ENCODE data around the gene NPAS1.

Gene NPAS1

DNA sequence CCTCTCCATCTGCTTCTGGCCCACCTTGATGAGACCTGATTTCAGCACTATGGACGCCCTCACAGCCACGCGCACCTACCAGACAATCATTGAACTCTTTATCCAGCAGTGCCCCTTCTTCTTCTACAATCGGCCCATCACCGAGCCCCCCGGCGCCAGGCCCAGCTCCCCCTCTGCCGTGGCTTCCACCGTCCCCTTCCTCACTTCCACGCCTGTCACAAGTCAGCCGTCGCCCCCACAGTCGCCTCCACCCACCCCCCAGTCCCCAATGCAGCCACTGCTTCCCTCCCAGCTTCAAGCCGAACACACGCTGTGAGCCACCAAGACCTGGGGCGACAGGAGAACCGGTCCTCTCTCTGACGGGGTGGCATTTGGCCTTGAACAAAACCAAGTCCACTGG is 19.3 kb upstream of the NPAS1 start:
- Histone ChIP-seq H3K9me2 (replicated peaks; ENCODE audit: control insufficient read depth, low read length) (no peaks in the 10 kb centered on the region), H3K36me3 (ENCODE audit: control insufficient read depth, low read length) (peaks cover 12% of the 10 kb centered on the region), H3K27me3 (ENCODE audit: control insufficient read depth, low read length) (no peaks in the 10 kb centered on the region), H3K4me3 (ENCODE audit: low read length) (no peak overlapping the region), H3K27ac (ENCODE audit: low read depth, low read length) (no peak overlapping the region), H3K4me1 (ENCODE audit: control insufficient read depth, low read length) (no peaks in the 10 kb centered on the region), H3K79me2 (ENCODE audit: control insufficient read depth, low read length) (no peaks in the 10 kb centered on the region), H3K4me2 (ENCODE audit: low read length) (no peak overlapping the region), H3K9me3 (ENCODE audit: control insufficient read depth, insufficient read depth, low read length) (no peaks in the 10 kb centered on the region), H3F3A (ENCODE audit: control insufficient read depth, insufficient read depth) (peaks cover 7% of the 10 kb centered on the region; the same call in 1 of the 2 replicates), H4K20me1 (ENCODE audit: control insufficient read depth, insufficient read depth, low read depth, low read length) (no peaks in the 10 kb centered on the region)
- no peak for TF ChIP-seq EZH2phosphoT487 (IDR thresholded peaks at IDR 0.05; ENCODE audit: borderline replicate concordance, low read length)

- TF ChIP-seq CTCF (IDR thresholded peaks at IDR 0.05; ENCODE audit: low read depth, low read length, poor library complexity, severe bottlenecking) (no peak), EZH2phosphoT487 (IDR thresholded peaks at IDR 0.05; ENCODE audit: borderline replicate concordance, low read length) (no peak)
- Histone ChIP-seq H3K4me3 (ENCODE audit: low read length) (no peak overlapping the region), H3K9me3 (ENCODE audit: control insufficient read depth, insufficient read depth, low read length) (no peaks in the 10 kb centered on the region), H3K4me2 (ENCODE audit: low read length) (no peak overlapping the region), H3F3A (ENCODE audit: control insufficient read depth, insufficient read depth) (peaks cover 7% of the 10 kb centered on the region; the same call in 1 of the 2 replicates), H3K9me2 (replicated peaks; ENCODE audit: control insufficient read depth, low read length) (no peaks in the 10 kb centered on the region), H3K79me2 (ENCODE audit: control insufficient read depth, low read length) (no peaks in the 10 kb centered on the region), H3K27me3 (ENCODE audit: control insufficient read depth, low read length) (no peaks in the 10 kb centered on the region), H4K20me1 (ENCODE audit: control insufficient read depth, insufficient read depth, low read depth, low read length) (no peaks in the 10 kb centered on the region), H3K27ac (ENCODE audit: low read depth, low read length) (no peak overlapping the region), H3K36me3 (ENCODE audit: control insufficient read depth, low read length) (peaks cover 12% of the 10 kb centered on the region), H3K4me1 (ENCODE audit: control insufficient read depth, low read length) (no peaks in the 10 kb centered on the region)
Measured at GRCh38 chr19:47001584-47001983, 18.1 kb upstream of the NPAS1 start.

- Histone ChIP-seq H3K36me3 (ENCODE audit: control insufficient read depth, low read length) (peaks cover 12% of the 10 kb centered on the region), H3K9me3 (ENCODE audit: control insufficient read depth, insufficient read depth, low read length) (no peaks in the 10 kb centered on the region), H3K4me2 (ENCODE audit: low read length) (no peak overlapping the region)
Measured at GRCh38 chr19:47002106-47002766, 17.4 kb upstream of the NPAS1 start.

More at GRCh38 chr19:47002106-47002766, 17.4 kb upstream of the NPAS1 start:
- no peaks in the 10 kb centered on the region for H3K79me2 ChIP-seq (ENCODE audit: control insufficient read depth, low read length)
- H3K27ac ChIP-seq (ENCODE audit: low read depth, low read length) = no peak overlapping the region
- no peaks in the 10 kb centered on the region for H3K4me1 ChIP-seq (ENCODE audit: control insufficient read depth, low read length)
- H4K20me1 ChIP-seq (ENCODE audit: control insufficient read depth, insufficient read depth, low read depth, low read length) = no peaks in the 10 kb centered on the region
- H3K9me2 ChIP-seq (replicated peaks; ENCODE audit: control insufficient read depth, low read length) = no peaks in the 10 kb centered on the region
- H3K4me3 ChIP-seq (ENCODE audit: low read length) = no peak overlapping the region
- H3F3A ChIP-seq (ENCODE audit: control insufficient read depth, insufficient read depth) = peaks cover 7% of the 10 kb centered on the region; the same call in 1 of the 2 replicates
- no peak for TF ChIP-seq CTCF (IDR thresholded peaks at IDR 0.05; ENCODE audit: low read depth, low read length, poor library complexity, severe bottlenecking)
- no peak for TF ChIP-seq EZH2phosphoT487 (IDR thresholded peaks at IDR 0.05; ENCODE audit: borderline replicate concordance, low read length)
- no peaks in the 10 kb centered on the region for H3K27me3 ChIP-seq (ENCODE audit: control insufficient read depth, low read length)

Data from DOHH2 (cell line).